ENCODE results near the gene EVA1B.

EVA1B gene

GRCh38 chr1:36352910-36353878 is 29.7 kb upstream of the EVA1B start:
- H3K14ac ChIP-seq (ENCODE audit: low read length) = peak overlapping the region; percentile 34
- H4K12ac ChIP-seq (ENCODE audit: low read depth, low read length) = peak overlapping the region; percentile 6
- peak overlapping the region; percentile 15 for H2BK120ac ChIP-seq (ENCODE audit: insufficient read depth, low read length, poor library complexity)
- H3K36me3 ChIP-seq (ENCODE audit: control insufficient read depth in 1 of 2, insufficient read depth in 2 of 2, low read length in 2 of 2) = peaks cover 50 to 67% of the 10 kb centered on the region in 2 experiments
- no peaks in the 10 kb centered on the region for H3K79me2 ChIP-seq (ENCODE audit: control insufficient read depth, insufficient read depth, low read length, poor library complexity)
- H4K8ac ChIP-seq (ENCODE audit: low read depth, low read length) = peak overlapping the region; percentile 25
- no peak overlapping the region for H2AFZ ChIP-seq (ENCODE audit: insufficient read depth, low read length, poor library complexity)
- no peak overlapping the region for H2BK5ac ChIP-seq (ENCODE audit: low read depth, low read length, poor library complexity)
- no peak overlapping the region for H3K18ac ChIP-seq (ENCODE audit: low read length)
- peaks cover 3% of the 10 kb centered on the region for H3K9me3 ChIP-seq (ENCODE audit: insufficient read depth, low read depth, low read length)
- H2AK5ac ChIP-seq (ENCODE audit: low read length) = peak overlapping the region; percentile 11
- peaks cover 20% of the 10 kb centered on the region for H3K79me1 ChIP-seq (ENCODE audit: low read length)
- H3K27ac ChIP-seq (ENCODE audit: low read depth, low read length) = peak overlapping the region; percentile 1
- no peak overlapping the region for H3K23ac ChIP-seq (ENCODE audit: low read length)
- H3K4me3 ChIP-seq (ENCODE audit: low read depth, low read length) = no peak overlapping the region
- WGBS (ENCODE audit: extremely low coverage, insufficient coverage, insufficient read length) = no CpG with 5 or more reads among the region's 15 CpGs
- no peak overlapping the region for H3K9ac ChIP-seq (ENCODE audit: low read length)
- no peaks in the 10 kb centered on the region for H3K27me3 ChIP-seq (ENCODE audit: insufficient read depth, low read length)
- no peak overlapping the region for H3K4ac ChIP-seq (ENCODE audit: low read depth, low read length)
- H4K91ac ChIP-seq (ENCODE audit: low read depth, low read length) = peak overlapping the region; percentile 45
- no peak overlapping the region for H3K4me2 ChIP-seq (ENCODE audit: low read length)
- peak; percentile 11 to 29 for DNase-seq
- H2BK12ac ChIP-seq (ENCODE audit: low read length) = peak overlapping the region; percentile 42
- peaks cover 37 to 39% of the 10 kb centered on the region in 2 experiments for H3K4me1 ChIP-seq (ENCODE audit: control insufficient read depth in 1 of 2, insufficient read depth in 2 of 2, low read length in 2 of 2)

- Histone ChIP-seq H3K4me2 (ENCODE audit: low read length) (peak overlapping the region; percentile 7), H3K23ac (ENCODE audit: low read length) (no peak overlapping the region), H3K14ac (ENCODE audit: low read length) (peak overlapping the region; percentile 59), H3K4me3 (ENCODE audit: low read depth, low read length) (no peak overlapping the region), H3K9me3 (ENCODE audit: insufficient read depth, low read depth, low read length) (peaks cover 3% of the 10 kb centered on the region), H4K8ac (ENCODE audit: low read depth, low read length) (no peak overlapping the region), H2BK5ac (ENCODE audit: low read depth, low read length, poor library complexity) (peak overlapping the region; percentile 63), H3K4ac (ENCODE audit: low read depth, low read length) (peak overlapping the region; percentile 12), H3K27me3 (ENCODE audit: insufficient read depth, low read length) (no peaks in the 10 kb centered on the region), H2AK5ac (ENCODE audit: low read length) (peak overlapping the region; percentile 49), H2BK120ac (ENCODE audit: insufficient read depth, low read length, poor library complexity) (peak overlapping the region; percentile 23), H4K12ac (ENCODE audit: low read depth, low read length) (no peak overlapping the region), H2AFZ (ENCODE audit: insufficient read depth, low read length, poor library complexity) (peak overlapping the region; percentile 2), H3K9ac (ENCODE audit: low read length) (no peak overlapping the region), H3K27ac (ENCODE audit: low read depth, low read length) (peak overlapping the region; percentile 69), H4K91ac (ENCODE audit: low read depth, low read length) (peak overlapping the region; percentile 73), H2BK12ac (ENCODE audit: low read length) (peak overlapping the region; percentile 12), H3K79me2 (ENCODE audit: control insufficient read depth, insufficient read depth, low read length, poor library complexity) (no peaks in the 10 kb centered on the region), H3K79me1 (ENCODE audit: low read length) (peaks cover 20% of the 10 kb centered on the region), H3K18ac (ENCODE audit: low read length) (peak overlapping the region; percentile 55), H3K4me1 (ENCODE audit: control insufficient read depth in 1 of 2, insufficient read depth in 2 of 2, low read length in 2 of 2) (peaks cover 37 to 39% of the 10 kb centered on the region in 2 experiments), H3K36me3 (ENCODE audit: control insufficient read depth in 1 of 2, insufficient read depth in 2 of 2, low read length in 2 of 2) (peaks cover 47 to 68% of the 10 kb centered on the region in 2 experiments)
- no CpG with 5 or more reads among the region's 13 CpGs for WGBS (ENCODE audit: extremely low coverage, insufficient coverage, insufficient read length)
- peak in 1 of 2 donors; percentile 10 for DNase-seq
Measured at GRCh38 chr1:36352125-36352909, 28.9 kb upstream of the EVA1B start.

- H3K79me1 ChIP-seq (ENCODE audit: low read length) = peaks cover 20% of the 10 kb centered on the region
- H3K4me3 ChIP-seq (ENCODE audit: low read depth, low read length) = no peak overlapping the region
- H2AFZ ChIP-seq (ENCODE audit: insufficient read depth, low read length, poor library complexity) = no peak overlapping the region
- H3K79me2 ChIP-seq (ENCODE audit: control insufficient read depth, insufficient read depth, low read length, poor library complexity) = no peaks in the 10 kb centered on the region
- peak overlapping the region; percentile 39 for H4K8ac ChIP-seq (ENCODE audit: low read depth, low read length)
- H3K36me3 ChIP-seq (ENCODE audit: control insufficient read depth in 1 of 2, insufficient read depth in 2 of 2, low read length in 2 of 2) = peaks cover 56 to 72% of the 10 kb centered on the region in 2 experiments
- peak; percentile 88 to 89 for DNase-seq
- H2BK12ac ChIP-seq (ENCODE audit: low read length) = peak overlapping the region; percentile 44
- H3K4me1 ChIP-seq (ENCODE audit: control insufficient read depth in 1 of 2, insufficient read depth in 2 of 2, low read length in 2 of 2) = peaks cover 37 to 39% of the 10 kb centered on the region in 2 experiments
- H4K91ac ChIP-seq (ENCODE audit: low read depth, low read length) = peak overlapping the region; percentile 73
- peaks cover 3% of the 10 kb centered on the region for H3K9me3 ChIP-seq (ENCODE audit: insufficient read depth, low read depth, low read length)
- H3K9ac ChIP-seq (ENCODE audit: low read length) = no peak overlapping the region
- peak overlapping the region; percentile 32 for H3K14ac ChIP-seq (ENCODE audit: low read length)
- H2BK5ac ChIP-seq (ENCODE audit: low read depth, low read length, poor library complexity) = peak overlapping the region; percentile 63
- peak overlapping the region; percentile 72 for H2AK5ac ChIP-seq (ENCODE audit: low read length)
- no CpG with 5 or more reads among the region's 14 CpGs for WGBS (ENCODE audit: extremely low coverage, insufficient coverage, insufficient read length)
- H3K4ac ChIP-seq (ENCODE audit: low read depth, low read length) = no peak overlapping the region
- no peak overlapping the region for H3K23ac ChIP-seq (ENCODE audit: low read length)
- no peak overlapping the region for H4K12ac ChIP-seq (ENCODE audit: low read depth, low read length)
- H3K27me3 ChIP-seq (ENCODE audit: insufficient read depth, low read length) = no peaks in the 10 kb centered on the region
- H3K4me2 ChIP-seq (ENCODE audit: low read length) = peak overlapping the region; percentile 4
- peak overlapping the region; percentile 26 for H3K18ac ChIP-seq (ENCODE audit: low read length)
- H3K27ac ChIP-seq (ENCODE audit: low read depth, low read length) = peak overlapping the region; percentile 69
- peak overlapping the region; percentile 23 for H2BK120ac ChIP-seq (ENCODE audit: insufficient read depth, low read length, poor library complexity)
Measured at GRCh38 chr1:36351227-36351977, 28.0 kb upstream of the EVA1B start.

All from trophoblast cell (in vitro differentiated cells and primary cell).